H1 (cell line): ENCODE data around the gene LRRC9. TPM values are rescaled to one million over a fixed set of nuclear protein-coding genes. Genes with fewer than 3 reads are reported as not detected.

Experiments
- BCL11A ChIP-seq, 2 experiments: IDR thresholded peaks; one replicate each; pipeline ENCODE4 v1.6.1; 2011; ENCODE audit warnings: low read depth in 2 of 2, low read length in 2 of 2, mild to moderate bottlenecking in 2 of 2
- EP300 ChIP-seq, 2 experiments: IDR thresholded peaks; 1 replicate in 1 of 2; 2 replicates in 1 of 2; pipeline ENCODE4 v1.6.1; 2011 to 2012; ENCODE audit warnings: low read depth in 2 of 2, low read length in 2 of 2, mild to moderate bottlenecking in 2 of 2, borderline replicate concordance in 1 of 2, inconsistent platforms in 1 of 2, moderate library complexity in 1 of 2
- polyA plus RNA-seq, 7 experiments: library from polyadenylated mRNA; depleted of rRNA in 3 of 7; stranded (reverse) in 5 of 7; unstranded in 2 of 7; fragments of >200 nt in 5 of 7; fragments of 200-250 nt in 2 of 7; gene quantifications; 1 replicate in 5 of 7; 2 replicates in 1 of 7; 4 replicates in 1 of 7; pipeline versions ENCODE4 v1.2.1 to v1.2.3, GENCODE V29; 2011 to 2013; ENCODE audit warnings: missing spikeins in 2 of 7, mixed read lengths in 2 of 7
- total RNA-seq: library from RNA; stranded (reverse); fragmentation: NEBNext Ultra II Directional; extraction: Animal tissue kit (Norgen Biotek cat#: 25700); gene quantifications from 2 replicates; pipeline ENCODE4 v1.2.1, GENCODE V29; 2021

Gene LRRC9
- total and polyA plus RNA-seq, 2 of the 8 experiments (the other 6 are each of a cell fraction or from before 2014, with no cell fraction given): 0.12 to 0.84 TPM

DNA sequence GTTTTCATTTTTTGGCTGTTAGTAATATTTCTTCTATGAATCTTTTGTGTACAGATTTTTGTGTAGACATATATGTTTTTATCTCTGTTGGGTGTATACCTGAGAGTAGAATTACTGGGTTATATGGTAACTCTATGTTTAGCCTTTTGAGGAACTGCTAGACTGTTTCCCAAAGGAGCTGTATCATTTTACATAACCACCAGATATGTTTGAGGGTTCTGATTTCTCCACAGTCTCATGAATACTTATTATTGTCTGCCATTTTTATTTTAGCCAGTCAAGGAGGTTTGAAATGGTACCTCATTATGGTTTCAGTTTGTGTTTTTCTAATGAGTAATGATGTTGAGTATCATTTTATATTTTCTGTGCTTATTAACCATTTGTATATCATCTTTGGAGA is 173.7 kb downstream of the LRRC9 start (continued):
- TF ChIP-seq BCL11A (IDR thresholded peaks at IDR 0.05; ENCODE audit: low read depth in 2 of 2, low read length in 2 of 2) (no peak), EP300 (IDR thresholded peaks at IDR 0.05; ENCODE audit: borderline replicate concordance in 1 of 2, low read depth in 2 of 2, low read length in 2 of 2) (no peak)
